SK-N-SH (cell line): ENCODE data around the gene ACOXL. TPM values are rescaled to one million over a fixed set of nuclear protein-coding genes. Genes with fewer than 3 reads are reported as not detected.

ENCODE experiments used
- CTCF ChIA-PET: fragments of 300-600, 350-600 bp; formaldehyde crosslinking; extraction: SDS; loops from one replicate; lab custom pipeline; 2021; lab: Yijun Ruan, JAX
- POLR2A ChIA-PET: fragments of 350-600 bp; sonication (Branson Sonifier 250); formaldehyde crosslinking; extraction: SDS; loops from one replicate; lab custom pipeline; 2020; ENCODE audit warnings: antibody characterized with exemption, inconsistent platforms; lab: Yijun Ruan, JAX
- DNase-seq: peaks from one replicate; pipeline ENCODE4 v3.0.0; 2012
- H2AFZ ChIP-seq: fragments of 200-600 bp; sonication (generic); 2 replicates; pipeline ENCODE4 v1.8.1; 2016; ENCODE audit warnings: antibody characterized with exemption, mild to moderate bottlenecking, low read depth
- H3F3A ChIP-seq: fragments of 200-600 bp; sonication (generic); replicated peaks from 2 replicates; pipeline ENCODE3; 2016; ENCODE audit warnings: antibody characterized with exemption, mild to moderate bottlenecking; ENCODE audit not compliant: insufficient read depth
- H3K27ac ChIP-seq, 2 experiments: fragments of 200-500 bp in 1 of 2; fragments of 200-600 bp in 1 of 2; sonication (Bioruptor generic) in 1 of 2; sonication (generic), shearing (Covaris generic) in 1 of 2; 2 replicates each; pipeline versions ENCODE4 v1.5.1 to v1.6.1; 2014 to 2016; ENCODE audit warnings: low read depth in 2 of 2, inconsistent platforms in 1 of 2, low read length in 1 of 2, mild to moderate bottlenecking in 1 of 2, mixed read lengths in 1 of 2
- H3K27me3 ChIP-seq: fragments of 200-600 bp; sonication (generic), shearing (Covaris generic); 2 replicates; pipeline ENCODE4 v1.6.1; 2016; ENCODE audit warnings: mixed run types; ENCODE audit not compliant: insufficient read depth
- H3K36me3 ChIP-seq, 2 experiments: fragments of 200-500 bp in 1 of 2; fragments of 200-600 bp in 1 of 2; sonication (Bioruptor generic) in 1 of 2; sonication (generic) in 1 of 2; replicated peaks in 1 of 2; 2 replicates each; pipeline versions ENCODE3 to v1.5.1; 2014 to 2016; ENCODE audit warnings: low read length in 1 of 2, mild to moderate bottlenecking in 1 of 2; ENCODE audit not compliant: insufficient read depth in 2 of 2, control insufficient read depth in 1 of 2
- H3K4me1 ChIP-seq, 2 experiments: fragments of 200-500 bp in 1 of 2; fragments of 200-600 bp in 1 of 2; sonication (Bioruptor generic) in 1 of 2; sonication (generic), shearing (Covaris generic) in 1 of 2; 2 replicates each; pipeline versions ENCODE4 v1.5.1 to v1.6.1; 2014 to 2016; ENCODE audit warnings: low read depth in 1 of 2, low read length in 1 of 2, mixed run types in 1 of 2; ENCODE audit not compliant: insufficient read depth in 2 of 2, control insufficient read depth in 1 of 2
- H3K4me2 ChIP-seq: fragments of 200-600 bp; sonication (generic), shearing (Covaris generic); 2 replicates; pipeline ENCODE4 v1.6.1; 2017; ENCODE audit warnings: mixed run types
- H3K4me3 ChIP-seq, 2 experiments: fragments of 200-500 bp in 1 of 2; fragments of 200-600 bp in 1 of 2; sonication (Bioruptor generic) in 1 of 2; sonication (generic), shearing (Covaris generic) in 1 of 2; 2 replicates each; pipeline versions ENCODE4 v1.5.1 to v1.8.1; 2014 to 2016; ENCODE audit warnings: low read depth in 2 of 2, inconsistent platforms in 1 of 2, low read length in 1 of 2, mild to moderate bottlenecking in 1 of 2, mixed read lengths in 1 of 2, moderate library complexity in 1 of 2
- H3K79me2 ChIP-seq: fragments of 200-600 bp; sonication (generic); 2 replicates; pipeline ENCODE4 v1.8.1; 2017; ENCODE audit warnings: mild to moderate bottlenecking; ENCODE audit not compliant: insufficient read depth
- H3K9ac ChIP-seq: fragments of 200-600 bp; sonication (generic); 2 replicates; pipeline ENCODE4 v1.6.1; 2017; ENCODE audit warnings: mixed run types
- H3K9me2 ChIP-seq: fragments of 200-600 bp; sonication (generic); 2 replicates; pipeline ENCODE4 v1.6.1; 2017; ENCODE audit warnings: mixed run types
- H3K9me3 ChIP-seq: fragments of 200-600 bp; sonication (generic); 2 replicates; pipeline ENCODE4 v1.6.1; 2017; ENCODE audit warnings: mixed run types, mild to moderate bottlenecking, moderate library complexity
- H4K20me1 ChIP-seq: fragments of 200-600 bp; sonication (generic); 2 replicates; pipeline ENCODE4 v1.6.1; 2017; ENCODE audit warnings: mild to moderate bottlenecking, mixed run types; ENCODE audit not compliant: insufficient read depth
- CTCF ChIP-seq: fragments of 200-600 bp; sonication (generic); IDR thresholded peaks from 2 replicates; pipeline ENCODE4 v1.6.1; 2017; ENCODE audit warnings: antibody characterized with exemption, mild to moderate bottlenecking, moderate library complexity
- EP300 ChIP-seq, 2 experiments: IDR thresholded peaks; 2 replicates each; pipeline versions ENCODE4 v1.4.0 to v1.6.1; 2012; ENCODE audit warnings: borderline replicate concordance in 1 of 2, low read depth in 1 of 2, low read length in 1 of 2
- EZH2phosphoT487 ChIP-seq: fragments of 200-600 bp; sonication (generic); IDR thresholded peaks from 2 replicates; pipeline ENCODE4 v1.6.1; 2017; ENCODE audit warnings: low read depth, mixed run types, mild to moderate bottlenecking, antibody characterized with exemption, moderate library complexity, borderline replicate concordance
- FOXJ3 ChIP-seq: sonication (generic); formaldehyde crosslinking; IDR thresholded peaks from 2 replicates; pipeline ENCODE4 v1.5.1; 2020; ENCODE audit warnings: mild to moderate bottlenecking, missing genetic modification reagents
- FOXM1 ChIP-seq: IDR thresholded peaks from 2 replicates; pipeline ENCODE4 v1.4.0; 2012; ENCODE audit warnings: low read depth, mild to moderate bottlenecking
- GABPA ChIP-seq: IDR thresholded peaks from 2 replicates; pipeline ENCODE4 v1.4.0; 2012; ENCODE audit warnings: low read depth, mild to moderate bottlenecking
- GATA2 ChIP-seq: sonication (generic); formaldehyde crosslinking; IDR thresholded peaks from 2 replicates; pipeline ENCODE4 v1.5.0; 2020; ENCODE audit warnings: mild to moderate bottlenecking, missing genetic modification reagents
- JUND ChIP-seq: IDR thresholded peaks from 2 replicates; pipeline ENCODE4 v1.4.0; 2012
- MAX ChIP-seq: IDR thresholded peaks from 2 replicates; pipeline ENCODE4 v1.4.0; 2012; ENCODE audit warnings: low read depth
- MEF2A ChIP-seq: IDR thresholded peaks from 2 replicates; pipeline ENCODE4 v1.4.0; 2012; ENCODE audit warnings: low read depth, borderline replicate concordance
- NFIC ChIP-seq: IDR thresholded peaks from 2 replicates; pipeline ENCODE4 v1.4.0; 2012; ENCODE audit warnings: borderline replicate concordance
- NRF1 ChIP-seq: IDR thresholded peaks from 2 replicates; pipeline ENCODE4 v1.6.1; 2012; ENCODE audit warnings: low read depth, mild to moderate bottlenecking, low read length
- PBX3 ChIP-seq: IDR thresholded peaks from 2 replicates; pipeline ENCODE4; 2012
- RAD21 ChIP-seq: IDR thresholded peaks from 2 replicates; pipeline ENCODE4 v1.6.1; 2012; ENCODE audit warnings: mild to moderate bottlenecking, low read length
- RCOR1 ChIP-seq: fragments of 150-350 bp; IDR thresholded peaks from 2 replicates; pipeline ENCODE4 v1.6.1; 2017; ENCODE audit warnings: antibody characterized with exemption, low read length
- RXRA ChIP-seq: IDR thresholded peaks from 2 replicates; pipeline ENCODE4 v1.4.0; 2012; ENCODE audit warnings: low read depth, mild to moderate bottlenecking, borderline replicate concordance
- SIN3A ChIP-seq: IDR thresholded peaks from 2 replicates; pipeline ENCODE4 v1.6.1; 2012; ENCODE audit warnings: low read depth, mild to moderate bottlenecking, low read length, moderate library complexity, borderline replicate concordance
- TAF1 ChIP-seq: IDR thresholded peaks from 2 replicates; pipeline ENCODE4 v1.6.1; 2012; ENCODE audit warnings: low read depth, mild to moderate bottlenecking, low read length, moderate library complexity, borderline replicate concordance
- YY1 ChIP-seq: IDR thresholded peaks from 2 replicates; pipeline ENCODE4 v1.4.0; 2012; ENCODE audit warnings: low read depth, mild to moderate bottlenecking
- whole genome bisulfite sequencing: methylation state at CpG from one replicate; pipeline ENCODE4 v1.1.6; 2017; ENCODE audit warnings: low lambda C conversion rate; 5-methylcytosine and 5-hydroxymethylcytosine counted together
- polyA plus RNA-seq, 3 experiments: library from polyadenylated mRNA; depleted of rRNA; stranded (reverse); fragments of >200 nt; gene quantifications; 2 replicates each; pipeline ENCODE4 v1.2.3, GENCODE V29; 2012
- TF ChIP-seq, protein P1 (sequence below): IDR thresholded peaks from 2 replicates; pipeline ENCODE4 v1.4.0; 2012; ENCODE audit warnings: low read depth, borderline replicate concordance
- TF ChIP-seq, protein P2 (sequence below): fragments of 150-350 bp; IDR thresholded peaks from 2 replicates; pipeline ENCODE4 v1.6.1; 2016; ENCODE audit warnings: mild to moderate bottlenecking, low read depth, low read length

Gene ACOXL
- polyA plus RNA-seq, 1 of the 3 experiments (the other 2 are of a cell fraction) = not detected

- POLR2A ChIA-PET = no interaction called here
- peaks cover 15% of the 10 kb centered on the region for H3K27me3 ChIP-seq
- H3K9ac ChIP-seq = no peak overlapping the region
- H3K79me2 ChIP-seq = no peaks in the 10 kb centered on the region
- no peak overlapping the region for H3K4me2 ChIP-seq
- no peak for DNase-seq
- H3K4me3 ChIP-seq = no peak overlapping the region
- no peaks in the 10 kb centered on the region for H3F3A ChIP-seq
- 34% methylated on average over 3 of the region's 3 CpGs for WGBS
- H3K9me2 ChIP-seq = no peaks in the 10 kb centered on the region
- no peak overlapping the region for H2AFZ ChIP-seq
- H4K20me1 ChIP-seq = no peaks in the 10 kb centered on the region
- H3K36me3 ChIP-seq = no peaks in the 10 kb centered on the region
- H3K9me3 ChIP-seq = no peaks in the 10 kb centered on the region
- TF ChIP-seq TAF1 (no peak), RXRA (no peak), EZH2phosphoT487 (no peak), RCOR1 (no peak), FOXJ3 (CRISPR knock-in tag) (no peak), YY1 (no peak), JUND (no peak), SIN3A (no peak), CTCF (no peak), FOXM1 (no peak), NFIC (no peak)
- H3K4me1 ChIP-seq = no peaks in the 10 kb centered on the region
- H3K27ac ChIP-seq = no peak overlapping the region
- CTCF ChIA-PET = interaction anchor here (1.5 kb wide), 1 partner anchor 11 kb away, joined by 3 read pairs; no protein-coding TSS in a partner anchor
Observed at GRCh38 chr2:110716959-110717645, 15.3 kb upstream of the ACOXL start.

DNA sequence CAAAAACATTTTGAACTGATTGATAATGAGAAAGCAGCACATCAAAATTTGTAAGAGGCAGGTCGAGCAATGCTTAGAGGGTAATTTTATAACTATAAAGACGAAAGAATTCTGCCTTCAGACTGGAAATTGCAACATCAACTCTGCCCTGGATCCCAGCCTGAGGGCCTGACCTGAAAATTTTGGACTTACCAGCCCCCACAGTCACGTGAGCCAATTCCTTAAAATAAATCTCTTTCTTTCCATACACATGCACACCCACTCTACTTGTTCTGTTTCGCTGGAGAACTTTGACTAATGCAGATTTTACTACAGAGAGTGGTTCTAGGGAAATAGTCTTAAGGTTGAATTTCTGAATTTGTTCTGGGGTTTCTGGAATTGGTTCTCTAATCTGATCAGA lies 14.6 kb upstream of the ACOXL start:
- DNase-seq = no peak
- WGBS = 31% methylated on average over 4 of the region's 4 CpGs
- TF ChIP-seq FOXM1 = no peak
- TF ChIP-seq, protein P1, sequence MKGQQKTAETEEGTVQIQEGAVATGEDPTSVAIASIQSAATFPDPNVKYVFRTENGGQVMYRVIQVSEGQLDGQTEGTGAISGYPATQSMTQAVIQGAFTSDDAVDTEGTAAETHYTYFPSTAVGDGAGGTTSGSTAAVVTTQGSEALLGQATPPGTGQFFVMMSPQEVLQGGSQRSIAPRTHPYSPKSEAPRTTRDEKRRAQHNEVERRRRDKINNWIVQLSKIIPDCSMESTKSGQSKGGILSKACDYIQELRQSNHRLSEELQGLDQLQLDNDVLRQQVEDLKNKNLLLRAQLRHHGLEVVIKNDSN = no peak
- TF ChIP-seq GABPA = no peak
- TF ChIP-seq, protein P2, sequence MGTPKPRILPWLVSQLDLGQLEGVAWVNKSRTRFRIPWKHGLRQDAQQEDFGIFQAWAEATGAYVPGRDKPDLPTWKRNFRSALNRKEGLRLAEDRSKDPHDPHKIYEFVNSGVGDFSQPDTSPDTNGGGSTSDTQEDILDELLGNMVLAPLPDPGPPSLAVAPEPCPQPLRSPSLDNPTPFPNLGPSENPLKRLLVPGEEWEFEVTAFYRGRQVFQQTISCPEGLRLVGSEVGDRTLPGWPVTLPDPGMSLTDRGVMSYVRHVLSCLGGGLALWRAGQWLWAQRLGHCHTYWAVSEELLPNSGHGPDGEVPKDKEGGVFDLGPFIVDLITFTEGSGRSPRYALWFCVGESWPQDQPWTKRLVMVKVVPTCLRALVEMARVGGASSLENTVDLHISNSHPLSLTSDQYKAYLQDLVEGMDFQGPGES = no peak
- no peak for TF ChIP-seq RAD21
- TF ChIP-seq EP300 (IDR thresholded peaks at IDR 0.05; ENCODE audit: borderline replicate concordance in 1 of 2, low read depth in 1 of 2, low read length in 1 of 2) = no peak
- no peak for TF ChIP-seq FOXJ3 (CRISPR knock-in tag)
- TF ChIP-seq GATA2 (CRISPR knock-in tag) = no peak
- no peak for TF ChIP-seq EZH2phosphoT487
- no peak for TF ChIP-seq CTCF
- no peak for TF ChIP-seq YY1
- no peak for TF ChIP-seq MEF2A
- no peak for TF ChIP-seq PBX3
- TF ChIP-seq RCOR1 = no peak
- TF ChIP-seq NRF1 = no peak
- no peak for TF ChIP-seq MAX
- TF ChIP-seq JUND = no peak

More for the DNA sequence above, 14.6 kb upstream of the ACOXL start:
- no peaks in the 10 kb centered on the region for H3F3A ChIP-seq
- H3K36me3 ChIP-seq = no peaks in the 10 kb centered on the region
- no peak overlapping the region for H3K9ac ChIP-seq
- H3K79me2 ChIP-seq = no peaks in the 10 kb centered on the region
- H3K4me2 ChIP-seq = no peak overlapping the region
- ChIA-PET POLR2A (no interaction called here), CTCF (interaction anchor here (1.2 kb wide), 1 partner anchor 9 kb away, joined by 3 read pairs; no protein-coding TSS in a partner anchor)
- no peaks in the 10 kb centered on the region for H4K20me1 ChIP-seq
- no peak overlapping the region for H3K27ac ChIP-seq
- H3K27me3 ChIP-seq = peaks cover 15% of the 10 kb centered on the region
- no peaks in the 10 kb centered on the region for H3K9me2 ChIP-seq
- H3K9me3 ChIP-seq = no peaks in the 10 kb centered on the region
- no peaks in the 10 kb centered on the region for H3K4me1 ChIP-seq
- H2AFZ ChIP-seq = no peak overlapping the region
- H3K4me3 ChIP-seq = no peak overlapping the region
